B cell (primary cell): ENCODE results near the gene DNAH10. TPM values are rescaled to one million over a fixed set of nuclear protein-coding genes. Genes with fewer than 3 reads are reported as not detected.
A peak's percentile ranks its signal among the peaks of the same experiment; 100 is the strongest.

Source experiments
- ATAC-seq: fragments of 200-7000 bp; cut with Tn5 transposase; one replicate; pipeline ENCODE4 v1.10.0; 2021; ENCODE audit warnings: low read depth, mild to moderate bottlenecking, moderate number of reproducible peaks, moderate library complexity
- CTCF ChIA-PET: fragments of 350-600 bp; sonication (Branson Sonifier 250); formaldehyde crosslinking; loops from one replicate; lab custom pipeline; 2021; ENCODE audit warnings: antibody characterized with exemption, inconsistent platforms; lab: Charles Lee
- POLR2A ChIA-PET: fragments of 350-600 bp; sonication (Branson Sonifier 250); formaldehyde crosslinking; loops from one replicate; lab custom pipeline; 2021; ENCODE audit warnings: antibody characterized with exemption; lab: Charles Lee
- DNase-seq: peaks from one replicate; pipeline ENCODE4 v3.0.0; 2013
- H2AFZ ChIP-seq: 2 replicates; pipeline ENCODE4 v1.6.1; 2012; ENCODE audit warnings: mild to moderate bottlenecking, low read depth, low read length; ENCODE audit not compliant: insufficient read depth, poor library complexity, severe bottlenecking
- H3K27ac ChIP-seq, 2 donors: 1 replicate in 1 of 2; 2 replicates in 1 of 2; pipeline ENCODE4 v1.5.1; 2012 to 2013; ENCODE audit warnings: low read length in 2 of 2, mild to moderate bottlenecking in 2 of 2, moderate library complexity in 1 of 2
- H3K27me3 ChIP-seq, 4 experiments: fragments of 200-600 bp in 1 of 4; sonication (generic) in 1 of 4; replicated peaks in 1 of 4; 1 replicate in 2 of 4; 2 replicates in 2 of 4; pipeline versions ENCODE4 v1.6.1 to v1.7.0; 2013 to 2016; ENCODE audit warnings: low read length in 3 of 4, mild to moderate bottlenecking in 2 of 4, mixed read lengths in 1 of 4, moderate library complexity in 1 of 4; ENCODE audit not compliant: insufficient read depth in 4 of 4, control insufficient read depth in 3 of 4; ENCODE audit errors: control extremely low read depth in 1 of 4
- H3K36me3 ChIP-seq, 2 experiments: replicated peaks in 1 of 2; 1 replicate in 1 of 2; 2 replicates in 1 of 2; pipeline versions ENCODE4 v1.6.1 to v1.7.1; 2013; ENCODE audit warnings: low read length in 1 of 2; ENCODE audit not compliant: insufficient read depth in 2 of 2, control insufficient read depth in 1 of 2; ENCODE audit errors: control extremely low read depth in 1 of 2, extremely low read depth in 1 of 2
- H3K4me1 ChIP-seq, 2 donors: fragments of 200-600 bp in 1 of 2; sonication (generic) in 1 of 2; 1 replicate in 1 of 2; 2 replicates in 1 of 2; pipeline versions ENCODE4 v1.5.1 to v1.6.1; 2013 to 2017; ENCODE audit warnings: low read length in 2 of 2; ENCODE audit not compliant: control insufficient read depth in 2 of 2, insufficient read depth in 2 of 2
- H3K4me2 ChIP-seq: replicated peaks from 2 replicates; pipeline ENCODE3; 2012; ENCODE audit warnings: mild to moderate bottlenecking, low read depth, low read length; ENCODE audit not compliant: poor library complexity, severe bottlenecking
- H3K4me3 ChIP-seq, 5 experiments: fragments of 200-600 bp in 1 of 5; sonication (generic) in 1 of 5; 1 replicate in 3 of 5; 2 replicates in 2 of 5; pipeline versions ENCODE4 v1.5.1 to v1.7.0; 2011 to 2016; ENCODE audit warnings: low read length in 4 of 5, mild to moderate bottlenecking in 4 of 5, low read depth in 2 of 5, control low read depth in 1 of 5, moderate library complexity in 1 of 5; ENCODE audit not compliant: insufficient read depth in 1 of 5; ENCODE audit errors: control extremely low read depth in 1 of 5, extremely low read depth in 1 of 5
- H3K79me2 ChIP-seq: fragments of 200-600 bp; sonication (generic); one replicate; pipeline ENCODE4 v1.6.0; 2016; ENCODE audit warnings: low read length; ENCODE audit not compliant: control insufficient read depth, insufficient read depth
- H3K9ac ChIP-seq: fragments of 200-600 bp; sonication (generic); 2 replicates; pipeline ENCODE4 v1.6.1; 2017; ENCODE audit warnings: mild to moderate bottlenecking, low read length, moderate library complexity
- H3K9me3 ChIP-seq, 3 donors: one replicate each; pipeline versions ENCODE4 v1.6.1 to v1.7.1; 2013; ENCODE audit warnings: low read length in 2 of 3; ENCODE audit not compliant: control insufficient read depth in 2 of 3, insufficient read depth in 1 of 3; ENCODE audit errors: control extremely low read depth in 1 of 3
- H4K20me1 ChIP-seq: 2 replicates; pipeline ENCODE4 v1.6.0; 2012; ENCODE audit warnings: mild to moderate bottlenecking, low read length; ENCODE audit not compliant: insufficient read depth, control insufficient read depth, poor library complexity, severe bottlenecking
- H3K27ac Mint-ChIP-seq: one replicate; pipeline ENCODE4 v1.8.0; 2021; ENCODE audit warnings: mixed read lengths
- H3K27me3 Mint-ChIP-seq: one replicate; pipeline ENCODE4 v1.8.0; 2021; ENCODE audit warnings: mixed read lengths
- H3K4me1 Mint-ChIP-seq: one replicate; pipeline ENCODE4 v1.8.0; 2021; ENCODE audit warnings: mixed read lengths
- H3K4me3 Mint-ChIP-seq: one replicate; pipeline ENCODE4 v1.8.0; 2021; ENCODE audit warnings: mixed read lengths
- H3K9me3 Mint-ChIP-seq: one replicate; pipeline ENCODE4 v1.8.0; 2022; ENCODE audit warnings: mixed read lengths; ENCODE audit not compliant: insufficient read depth
- CTCF ChIP-seq: fragments of 200-600 bp; IDR thresholded peaks from one replicate; pipeline ENCODE4 v1.8.0; 2022; ENCODE audit warnings: antibody characterized with exemption, mild to moderate bottlenecking
- EZH2 ChIP-seq: IDR thresholded peaks from 2 replicates; pipeline ENCODE4 v1.6.1; 2012; ENCODE audit warnings: borderline replicate concordance, low read depth, mild to moderate bottlenecking, moderate library complexity, low read length; ENCODE audit not compliant: insufficient read depth, poor library complexity, severe bottlenecking
- WGBS: methylation state at CpG from one replicate; pipeline ENCODE4 v1.1.5; 2013; ENCODE audit warnings: missing lambda C conversion rate; ENCODE audit not compliant: insufficient coverage; 5-methylcytosine and 5-hydroxymethylcytosine counted together
- intact Hi-C: fragments of 100-400 bp; cut with micrococcal nuclease; formaldehyde crosslinking; loops from one replicate; pipeline ENCODE4 v1.10.0; 2022
- polyA plus RNA-seq: library from polyadenylated mRNA; depleted of rRNA; stranded (reverse); fragments of >200 nt; gene quantifications from 2 replicates; pipeline ENCODE4 v1.2.3, GENCODE V29; 2012
- total RNA-seq, 2 donors: library from RNA; stranded (reverse); fragments of 120-200 nt in 1 of 2; gene quantifications; 1 replicate in 1 of 2; 2 replicates in 1 of 2; pipeline versions ENCODE4 v1.2.3 to v1.2.4, GENCODE V29; 2013 to 2022

The DNAH10 gene
- total and polyA plus RNA-seq, 2 donors (not counting 1 experiment from before 2014, with no cell fraction given), result 0.24 to 0.99 TPM

- Mint-ChIP-seq H3K27ac (no peak overlapping the region), H3K27me3 (no peaks in the 10 kb centered on the region)
These were observed 174.4 kb downstream of the DNAH10 start for GRCh38 chr12:123936471-123936870.

More at GRCh38 chr12:123936471-123936870, 174.4 kb downstream of the DNAH10 start:
- Mint-ChIP-seq H3K4me3 (peak overlapping the region; percentile 7), H3K4me1 (peaks cover 25% of the 10 kb centered on the region), H3K9me3 (no peaks in the 10 kb centered on the region)
- Histone ChIP-seq H3K9me3 (peaks cover 0 to 2% (median 0%) of the 10 kb centered on the region in 3 donors), H3K4me2 (no peak overlapping the region), H3K9ac (no peak overlapping the region), H3K79me2 (no peaks in the 10 kb centered on the region), H3K27ac (no peak overlapping the region), H2AFZ (no peak overlapping the region), H3K4me3 (no peak overlapping the region), H3K36me3 (peaks cover 0 to 17% of the 10 kb centered on the region in 2 experiments), H4K20me1 (no peaks in the 10 kb centered on the region), H3K27me3 (no peaks in the 10 kb centered on the region), H3K4me1 (peaks cover 20 to 22% of the 10 kb centered on the region in 2 donors)
- intact Hi-C loops, result no loop called here
- no peak for TF ChIP-seq CTCF
- TF ChIP-seq EZH2, result no peak
- CTCF ChIA-PET, result no interaction called here
- DNase-seq (no peak), ATAC-seq (no peak)
- POLR2A ChIA-PET, result no interaction called here
- 97% methylated on average over 18 of the region's 18 CpGs for WGBS
